ENCODE measurements around the gene RRM2. TPM values are rescaled to one million over a fixed set of nuclear protein-coding genes. Genes with fewer than 3 reads are reported as not detected.
A peak's percentile ranks its signal among the peaks of the same experiment; 100 is the strongest.

RRM2 gene
- total and polyA plus RNA-seq, 5 donors from 2014 or later: 7.9 to 25.8 (median 9.3) TPM

- H3K9me3 Mint-ChIP-seq: peaks cover 0 to 1% (median 0%) of the 10 kb centered on the region in 7 donors
- no peaks in the 10 kb centered on the region for H3K36me3 Mint-ChIP-seq
- DNase-seq (no peak), ATAC-seq (ENCODE audit: low read depth in 2 of 2) (no peak)
- peak overlapping the region in 3 of 4 donors; percentile 30 to 96 (median 36) for H3K4me3 Mint-ChIP-seq
- H3K4me1 Mint-ChIP-seq: peaks cover 19 to 68% (median 49%) of the 10 kb centered on the region in 4 donors
- H3K36me3 ChIP-seq (ENCODE audit: control insufficient read depth, insufficient read depth, low read length): no peaks in the 10 kb centered on the region
- no peaks in the 10 kb centered on the region for H3K27me3 ChIP-seq (ENCODE audit: control insufficient read depth, insufficient read depth, low read length)
- H3K4me1 ChIP-seq (ENCODE audit: control insufficient read depth, insufficient read depth, low read length, poor library complexity, severe bottlenecking): peaks cover 53% of the 10 kb centered on the region
- no peaks in the 10 kb centered on the region for H3K9me3 ChIP-seq (ENCODE audit: control insufficient read depth in 2 of 2, low read length in 2 of 2)
- peak overlapping the region; percentile 83 to 89 (median 86) for H3K27ac Mint-ChIP-seq
- no peak overlapping the region for H3K27ac ChIP-seq (ENCODE audit: insufficient read depth, low read length, poor library complexity, severe bottlenecking)
- peak overlapping the region; percentile 26 for H3K4me3 ChIP-seq (ENCODE audit: low read depth, low read length)
- peaks cover 6% of the 10 kb centered on the region for H3K27me3 Mint-ChIP-seq
Measured at GRCh38 chr2:10125842-10126631, 3.5 kb downstream of the RRM2 start.

GRCh38 chr2:10126632-10127026 is 4.1 kb downstream of the RRM2 start:
- H3K4me1 Mint-ChIP-seq: peaks cover 19 to 64% (median 46%) of the 10 kb centered on the region in 4 donors

GRCh38 chr2:10128420-10128819 is 5.9 kb downstream of the RRM2 start:
- Mint-ChIP-seq H3K27me3 (peaks cover 4% of the 10 kb centered on the region), H3K27ac (peak overlapping the region in 2 of 3 donors; percentile 4 to 55), H3K4me3 (peak overlapping the region in 2 of 4 donors; percentile 16 to 22), H3K9me3 (peaks cover 0 to 1% (median 0%) of the 10 kb centered on the region in 7 donors), H3K36me3 (no peaks in the 10 kb centered on the region), H3K4me1 (peaks cover 16 to 64% (median 46%) of the 10 kb centered on the region in 4 donors)
- Histone ChIP-seq H3K4me1 (ENCODE audit: control insufficient read depth, insufficient read depth, low read length, poor library complexity, severe bottlenecking) (peaks cover 33% of the 10 kb centered on the region), H3K4me3 (ENCODE audit: low read depth, low read length) (no peak overlapping the region), H3K27me3 (ENCODE audit: control insufficient read depth, insufficient read depth, low read length) (no peaks in the 10 kb centered on the region), H3K9me3 (ENCODE audit: control insufficient read depth in 2 of 2, low read length in 2 of 2) (no peaks in the 10 kb centered on the region), H3K27ac (ENCODE audit: insufficient read depth, low read length, poor library complexity, severe bottlenecking) (no peak overlapping the region), H3K36me3 (ENCODE audit: control insufficient read depth, insufficient read depth, low read length) (no peaks in the 10 kb centered on the region)
- ATAC-seq (ENCODE audit: low read depth in 2 of 2): no peak
- no peak for DNase-seq

More at GRCh38 chr2:10126632-10127026, 4.1 kb downstream of the RRM2 start:
- Mint-ChIP-seq H3K9me3 (peaks cover 0 to 1% (median 0%) of the 10 kb centered on the region in 7 donors), H3K36me3 (no peaks in the 10 kb centered on the region), H3K27ac (peak overlapping the region in 1 of 3 donors; percentile 52), H3K4me3 (peak overlapping the region in 2 of 4 donors; percentile 30 to 51), H3K27me3 (peaks cover 6% of the 10 kb centered on the region)
- ATAC-seq (ENCODE audit: low read depth in 2 of 2) (no peak), DNase-seq (no peak)
- Histone ChIP-seq H3K27ac (ENCODE audit: insufficient read depth, low read length, poor library complexity, severe bottlenecking) (no peak overlapping the region), H3K36me3 (ENCODE audit: control insufficient read depth, insufficient read depth, low read length) (no peaks in the 10 kb centered on the region), H3K4me1 (ENCODE audit: control insufficient read depth, insufficient read depth, low read length, poor library complexity, severe bottlenecking) (peaks cover 47% of the 10 kb centered on the region), H3K4me3 (ENCODE audit: low read depth, low read length) (no peak overlapping the region), H3K9me3 (ENCODE audit: control insufficient read depth in 2 of 2, low read length in 2 of 2) (no peaks in the 10 kb centered on the region), H3K27me3 (ENCODE audit: control insufficient read depth, insufficient read depth, low read length) (no peaks in the 10 kb centered on the region)

GRCh38 chr2:10129490-10129889 is 7.0 kb downstream of the RRM2 start:
- H3K4me1 Mint-ChIP-seq: peaks cover 9 to 54% (median 37%) of the 10 kb centered on the region in 4 donors
- H3K36me3 Mint-ChIP-seq: no peaks in the 10 kb centered on the region
- DNase-seq: no peak
- no peak overlapping the region for H3K27ac ChIP-seq (ENCODE audit: insufficient read depth, low read length, poor library complexity, severe bottlenecking)
- H3K36me3 ChIP-seq (ENCODE audit: control insufficient read depth, insufficient read depth, low read length): no peaks in the 10 kb centered on the region
- H3K27me3 ChIP-seq (ENCODE audit: control insufficient read depth, insufficient read depth, low read length): no peaks in the 10 kb centered on the region
- H3K4me3 Mint-ChIP-seq: peak overlapping the region in 2 of 4 donors; percentile 8 to 10
- no peak for ATAC-seq (ENCODE audit: low read depth in 2 of 2)
- peaks cover 23% of the 10 kb centered on the region for H3K4me1 ChIP-seq (ENCODE audit: control insufficient read depth, insufficient read depth, low read length, poor library complexity, severe bottlenecking)
- peaks cover 0 to 1% (median 0%) of the 10 kb centered on the region in 7 donors for H3K9me3 Mint-ChIP-seq
- H3K9me3 ChIP-seq (ENCODE audit: control insufficient read depth in 2 of 2, low read length in 2 of 2): no peaks in the 10 kb centered on the region
- H3K27me3 Mint-ChIP-seq: no peaks in the 10 kb centered on the region
- H3K4me3 ChIP-seq (ENCODE audit: low read depth, low read length): peak overlapping the region; percentile 48
- H3K27ac Mint-ChIP-seq: peak overlapping the region in 2 of 3 donors; percentile 36 to 43

GRCh38 chr2:10132043-10132575 is 9.6 kb downstream of the RRM2 start:
- no peak overlapping the region for H3K4me3 ChIP-seq (ENCODE audit: low read depth, low read length)
- DNase-seq (no peak), ATAC-seq (ENCODE audit: low read depth in 2 of 2) (no peak)
- H3K27me3 ChIP-seq (ENCODE audit: control insufficient read depth, insufficient read depth, low read length): no peaks in the 10 kb centered on the region
- Mint-ChIP-seq H3K27me3 (no peaks in the 10 kb centered on the region), H3K9me3 (no peaks in the 10 kb centered on the region), H3K4me3 (no peak overlapping the region), H3K36me3 (no peaks in the 10 kb centered on the region), H3K4me1 (peaks cover 7 to 29% (median 20%) of the 10 kb centered on the region in 4 donors), H3K27ac (peak overlapping the region; percentile 31 to 86 (median 74))
- H3K4me1 ChIP-seq (ENCODE audit: control insufficient read depth, insufficient read depth, low read length, poor library complexity, severe bottlenecking): no peaks in the 10 kb centered on the region
- no peaks in the 10 kb centered on the region for H3K36me3 ChIP-seq (ENCODE audit: control insufficient read depth, insufficient read depth, low read length)
- H3K9me3 ChIP-seq (ENCODE audit: control insufficient read depth in 2 of 2, low read length in 2 of 2): no peaks in the 10 kb centered on the region
- H3K27ac ChIP-seq (ENCODE audit: insufficient read depth, low read length, poor library complexity, severe bottlenecking): no peak overlapping the region

GRCh38 chr2:10132596-10132995 is 10.1 kb downstream of the RRM2 start:
- Histone ChIP-seq H3K36me3 (ENCODE audit: control insufficient read depth, insufficient read depth, low read length) (no peaks in the 10 kb centered on the region), H3K27ac (ENCODE audit: insufficient read depth, low read length, poor library complexity, severe bottlenecking) (no peak overlapping the region), H3K9me3 (ENCODE audit: control insufficient read depth in 2 of 2, low read length in 2 of 2) (no peaks in the 10 kb centered on the region), H3K4me1 (ENCODE audit: control insufficient read depth, insufficient read depth, low read length, poor library complexity, severe bottlenecking) (no peaks in the 10 kb centered on the region), H3K27me3 (ENCODE audit: control insufficient read depth, insufficient read depth, low read length) (no peaks in the 10 kb centered on the region), H3K4me3 (ENCODE audit: low read depth, low read length) (no peak overlapping the region)
- no peaks in the 10 kb centered on the region for H3K27me3 Mint-ChIP-seq
- H3K27ac Mint-ChIP-seq: peak overlapping the region; percentile 31 to 86 (median 74)
- ATAC-seq (ENCODE audit: low read depth in 2 of 2) (no peak), DNase-seq (no peak)
- H3K36me3 Mint-ChIP-seq: no peaks in the 10 kb centered on the region
- H3K4me3 Mint-ChIP-seq: no peak overlapping the region
- peaks cover 0 to 2% (median 0%) of the 10 kb centered on the region in 7 donors for H3K9me3 Mint-ChIP-seq
- H3K4me1 Mint-ChIP-seq: peaks cover 7 to 27% (median 18%) of the 10 kb centered on the region in 4 donors

- no peak overlapping the region for H3K4me3 ChIP-seq (ENCODE audit: low read depth, low read length)
- H3K36me3 Mint-ChIP-seq: no peaks in the 10 kb centered on the region
- DNase-seq (no peak), ATAC-seq (ENCODE audit: low read depth in 2 of 2) (no peak)
- H3K27ac Mint-ChIP-seq: no peak overlapping the region
- H3K27ac ChIP-seq (ENCODE audit: insufficient read depth, low read length, poor library complexity, severe bottlenecking): no peak overlapping the region
- H3K36me3 ChIP-seq (ENCODE audit: control insufficient read depth, insufficient read depth, low read length): no peaks in the 10 kb centered on the region
- H3K4me1 ChIP-seq (ENCODE audit: control insufficient read depth, insufficient read depth, low read length, poor library complexity, severe bottlenecking): no peaks in the 10 kb centered on the region
- H3K27me3 Mint-ChIP-seq: no peaks in the 10 kb centered on the region
- peaks cover 6 to 24% (median 18%) of the 10 kb centered on the region in 4 donors for H3K4me1 Mint-ChIP-seq
- no peaks in the 10 kb centered on the region for H3K27me3 ChIP-seq (ENCODE audit: control insufficient read depth, insufficient read depth, low read length)
- H3K9me3 ChIP-seq (ENCODE audit: control insufficient read depth in 2 of 2, low read length in 2 of 2): no peaks in the 10 kb centered on the region
- H3K9me3 Mint-ChIP-seq: peaks cover 0 to 2% (median 0%) of the 10 kb centered on the region in 7 donors
- no peak overlapping the region for H3K4me3 Mint-ChIP-seq
Measured at GRCh38 chr2:10132996-10133647, 10.6 kb downstream of the RRM2 start.

Data from CD4-positive, CD25-positive, alpha-beta regulatory T cell (primary cell).